Activated CD4-positive, alpha-beta T cell treated with anti-CD3 and anti-CD28 coated beads, Interleukin-2, amount 50 U/mL, for 4 hours (primary cell): ENCODE measurements around the gene FFAR3.

ENCODE experiments used
- DNase-seq, 2 experiments: peaks; one replicate each; pipeline ENCODE4 v3.0.0-alpha.2; 2020

The FFAR3 gene, protein sequence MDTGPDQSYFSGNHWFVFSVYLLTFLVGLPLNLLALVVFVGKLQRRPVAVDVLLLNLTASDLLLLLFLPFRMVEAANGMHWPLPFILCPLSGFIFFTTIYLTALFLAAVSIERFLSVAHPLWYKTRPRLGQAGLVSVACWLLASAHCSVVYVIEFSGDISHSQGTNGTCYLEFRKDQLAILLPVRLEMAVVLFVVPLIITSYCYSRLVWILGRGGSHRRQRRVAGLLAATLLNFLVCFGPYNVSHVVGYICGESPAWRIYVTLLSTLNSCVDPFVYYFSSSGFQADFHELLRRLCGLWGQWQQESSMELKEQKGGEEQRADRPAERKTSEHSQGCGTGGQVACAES

DNA sequence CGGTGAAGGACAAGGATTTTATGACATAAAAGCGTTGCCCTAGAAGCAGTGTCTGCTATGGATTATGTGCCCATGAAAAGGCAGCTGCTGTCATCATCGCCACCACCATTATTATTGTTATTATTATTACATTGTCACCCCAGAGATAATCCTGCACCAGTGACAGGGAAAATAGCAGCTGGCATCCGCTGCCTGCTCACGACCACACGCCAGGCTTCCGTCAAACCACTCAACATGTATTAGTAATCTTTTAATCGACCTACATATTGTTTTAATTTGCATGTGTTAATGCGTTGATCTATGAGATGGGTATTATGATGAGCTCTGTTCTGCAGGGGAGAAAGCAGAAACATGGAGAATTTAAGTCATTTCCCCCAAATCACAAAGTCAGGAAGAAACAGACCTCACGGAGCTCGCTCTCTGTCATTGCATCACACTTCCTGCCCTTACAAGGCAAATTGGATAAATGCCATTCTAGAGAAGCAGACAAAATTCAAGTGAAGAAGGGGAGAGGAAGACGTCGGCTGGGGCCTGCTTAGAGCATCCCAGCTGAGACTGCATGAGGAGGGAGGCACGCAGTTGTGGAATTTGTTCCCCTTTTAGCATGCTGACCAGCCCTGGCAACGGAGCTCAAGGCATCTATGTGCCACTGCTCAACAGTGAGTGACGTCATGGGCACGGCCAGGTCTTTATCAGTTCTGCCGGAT is at the start of gene FFAR3:
FFAR3 (plus strand) TSS at position 594 of the 707 bp plus-strand sequence. CDS start 431 bp downstream, outside the sequence.
- DNase-seq: no peak

DNA sequence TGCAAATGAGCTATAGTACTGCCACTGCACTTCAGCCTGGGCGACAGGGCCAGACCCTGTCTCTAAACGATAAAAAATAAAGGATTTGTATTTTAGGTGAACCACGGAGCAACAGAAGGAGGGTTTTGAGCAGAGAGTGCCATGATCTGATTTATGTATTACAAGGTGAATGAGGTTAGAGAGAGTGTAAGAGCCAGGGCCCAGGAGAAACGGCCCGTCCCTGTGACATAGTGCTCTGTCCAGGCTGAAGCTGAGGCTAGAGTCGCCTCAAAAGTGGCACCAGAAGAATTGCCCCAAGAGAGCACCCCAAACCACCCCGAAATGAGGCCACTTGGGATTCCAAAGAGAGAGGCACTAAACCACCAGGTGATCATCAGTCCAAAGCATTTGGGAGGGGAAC is 49.4 kb upstream of the FFAR3 start:
- no peak for DNase-seq

DNA sequence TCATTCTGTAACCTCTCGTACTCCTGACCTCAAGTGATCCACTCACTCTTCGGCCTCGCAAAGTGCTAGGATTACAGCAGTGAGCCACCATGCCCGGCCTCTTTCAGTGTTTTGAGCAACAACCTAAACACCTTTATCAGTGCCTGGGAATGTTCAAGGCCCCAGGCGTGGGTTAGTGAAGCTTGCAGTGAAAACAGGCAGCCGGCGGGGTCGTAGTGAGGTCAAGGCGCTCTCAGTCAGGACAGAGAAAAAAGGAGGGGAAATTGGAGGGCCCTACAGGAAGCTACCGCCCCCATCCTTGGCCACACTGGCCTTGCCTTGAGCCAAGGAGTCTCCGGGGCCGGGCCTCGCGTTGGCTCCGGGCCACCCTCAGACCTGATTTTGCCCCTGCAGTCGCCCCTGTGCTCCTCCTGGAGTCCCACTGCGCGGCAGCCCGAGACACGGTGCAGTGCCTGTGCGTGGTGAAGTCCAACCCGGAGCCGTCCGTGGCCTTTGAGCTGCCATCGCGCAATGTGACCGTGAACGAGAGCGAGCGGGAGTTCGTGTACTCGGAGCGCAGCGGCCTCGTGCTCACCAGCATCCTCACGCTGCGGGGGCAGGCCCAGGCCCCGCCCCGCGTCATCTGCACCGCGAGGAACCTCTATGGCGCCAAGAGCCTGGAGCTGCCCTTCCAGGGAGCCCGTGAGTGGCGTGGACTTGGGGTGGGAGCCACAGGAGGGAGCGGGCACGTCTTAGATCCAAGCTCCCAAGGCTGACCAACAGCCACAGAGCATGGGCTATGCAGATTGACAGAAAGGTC is 48.6 kb upstream of the FFAR3 start:
- no peak for DNase-seq

DNA sequence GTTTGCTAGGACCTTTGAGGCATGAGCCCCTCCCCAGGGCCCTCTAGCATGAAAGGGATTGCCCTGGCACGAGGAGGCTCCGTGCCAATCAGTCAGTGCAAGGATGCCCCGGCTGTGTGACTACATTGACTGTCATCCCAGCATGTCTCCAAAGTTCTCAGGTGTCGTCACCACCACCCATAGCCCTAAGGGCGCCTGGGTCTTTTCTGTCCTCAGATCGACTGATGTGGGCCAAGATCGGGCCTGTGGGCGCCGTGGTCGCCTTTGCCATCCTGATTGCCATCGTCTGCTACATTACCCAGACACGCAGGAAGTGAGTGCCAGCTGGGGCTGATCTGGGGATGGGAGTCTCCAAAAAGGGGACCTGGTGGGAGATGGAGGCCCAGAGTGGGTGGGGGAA is 47.9 kb upstream of the FFAR3 start:
- DNase-seq: no peak

DNA sequence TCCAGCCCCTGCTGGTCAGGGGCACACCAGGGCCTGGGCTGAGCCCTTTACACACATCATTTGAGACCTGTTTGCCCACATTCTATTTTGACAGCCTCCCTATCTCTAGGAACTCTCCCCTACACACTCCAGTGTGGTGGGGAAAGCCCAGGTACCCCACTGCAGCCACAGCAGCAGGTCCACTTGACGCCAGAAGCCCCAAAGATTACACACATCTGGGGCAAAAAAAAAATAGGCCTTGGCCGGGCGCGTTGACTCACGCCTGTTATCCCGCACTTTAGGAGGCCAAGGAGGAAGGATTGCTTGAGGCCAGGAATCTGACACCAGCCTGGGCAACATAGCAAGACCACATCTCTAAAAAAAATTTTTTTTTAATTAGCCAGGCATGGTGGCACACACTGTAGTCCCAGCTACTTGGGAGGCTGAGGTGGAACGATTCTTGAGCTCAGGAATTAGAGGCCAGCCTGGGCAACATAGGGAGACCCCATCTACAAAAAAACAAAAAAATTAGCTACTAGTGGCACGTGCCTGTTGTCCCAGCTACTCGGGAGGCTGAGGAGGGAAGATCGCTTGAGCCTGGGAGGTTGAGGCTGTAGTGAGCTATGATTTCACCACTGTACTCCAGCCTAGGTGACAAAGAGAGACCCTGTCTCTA is 47.3 kb upstream of the FFAR3 start:
- DNase-seq: no peak

DNA sequence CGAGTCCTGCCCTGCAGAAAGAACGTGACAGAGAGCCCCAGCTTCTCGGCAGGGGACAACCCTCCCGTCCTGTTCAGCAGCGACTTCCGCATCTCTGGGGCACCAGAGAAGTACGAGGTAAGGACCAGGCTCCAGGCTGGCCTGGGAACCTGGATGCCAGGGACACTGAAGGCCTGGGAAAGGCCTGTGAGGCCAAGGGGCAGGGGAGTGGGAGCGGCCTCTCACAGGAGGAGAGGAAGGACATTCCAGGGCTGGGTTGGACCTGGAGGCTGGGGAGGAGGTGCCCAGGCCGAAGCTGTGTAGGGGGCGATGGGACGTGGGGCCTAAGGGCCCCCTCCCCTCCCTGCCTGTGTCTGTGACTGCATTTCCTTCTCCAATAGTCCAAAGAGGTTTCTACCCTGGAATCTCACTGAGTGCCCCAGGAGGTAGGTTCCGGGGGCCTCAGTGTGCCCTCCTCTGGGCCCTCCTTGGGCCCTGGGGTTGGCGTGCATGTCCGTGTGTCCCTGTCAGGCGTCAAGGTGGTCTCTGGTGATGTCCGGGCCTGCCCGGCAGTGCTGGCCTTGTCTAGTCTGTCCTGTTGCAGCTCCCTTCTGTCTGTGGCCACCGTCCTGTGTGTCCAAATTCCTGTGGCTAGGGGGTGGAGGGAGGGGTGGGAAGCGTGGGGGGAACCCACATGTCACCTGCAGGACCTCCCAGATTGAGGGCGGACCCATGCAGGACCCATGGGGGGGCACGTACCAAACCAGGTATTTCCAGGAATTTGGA is 46.2 kb upstream of the FFAR3 start:
- DNase-seq: no peak

DNA sequence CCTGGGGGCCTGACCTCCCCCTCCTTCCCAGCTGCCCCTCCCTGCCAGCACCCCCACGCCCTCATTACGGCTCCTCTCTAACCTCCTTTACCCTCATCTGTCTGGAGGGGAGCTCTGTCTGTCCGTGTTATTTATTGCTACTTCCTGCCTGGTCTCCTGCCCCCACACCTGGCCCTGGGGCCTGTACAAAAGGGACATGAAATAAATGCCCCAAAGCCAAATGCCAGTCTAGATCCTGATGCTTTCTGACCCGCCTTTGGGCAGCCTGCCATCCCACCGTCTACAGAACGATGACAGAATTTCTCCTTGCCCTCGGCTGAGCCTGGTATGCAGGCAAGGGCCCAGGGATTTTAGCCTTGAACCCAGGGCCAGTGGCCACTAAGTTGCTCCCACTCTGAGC is 44.7 kb upstream of the FFAR3 start:
- no peak for DNase-seq

DNA sequence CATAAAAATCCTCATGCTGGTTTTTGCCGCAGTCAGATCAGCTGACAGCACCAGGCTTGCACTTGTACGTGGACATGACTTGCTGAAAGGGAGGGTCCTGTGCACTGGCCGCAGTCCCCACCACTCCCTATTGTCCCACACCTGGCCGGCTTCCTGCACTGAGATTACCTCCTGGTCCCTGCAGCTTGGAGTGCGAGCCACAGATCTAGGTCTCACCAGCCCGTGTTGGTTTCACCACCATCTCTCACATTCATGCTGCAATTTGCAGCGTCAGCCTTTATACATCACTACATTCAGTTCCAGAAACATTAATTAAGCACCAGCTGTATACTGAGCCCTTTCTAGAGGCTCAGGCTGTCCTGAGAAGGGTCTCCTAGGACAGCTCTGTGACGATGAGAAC is 44.2 kb upstream of the FFAR3 start:
- DNase-seq: no peak

DNA sequence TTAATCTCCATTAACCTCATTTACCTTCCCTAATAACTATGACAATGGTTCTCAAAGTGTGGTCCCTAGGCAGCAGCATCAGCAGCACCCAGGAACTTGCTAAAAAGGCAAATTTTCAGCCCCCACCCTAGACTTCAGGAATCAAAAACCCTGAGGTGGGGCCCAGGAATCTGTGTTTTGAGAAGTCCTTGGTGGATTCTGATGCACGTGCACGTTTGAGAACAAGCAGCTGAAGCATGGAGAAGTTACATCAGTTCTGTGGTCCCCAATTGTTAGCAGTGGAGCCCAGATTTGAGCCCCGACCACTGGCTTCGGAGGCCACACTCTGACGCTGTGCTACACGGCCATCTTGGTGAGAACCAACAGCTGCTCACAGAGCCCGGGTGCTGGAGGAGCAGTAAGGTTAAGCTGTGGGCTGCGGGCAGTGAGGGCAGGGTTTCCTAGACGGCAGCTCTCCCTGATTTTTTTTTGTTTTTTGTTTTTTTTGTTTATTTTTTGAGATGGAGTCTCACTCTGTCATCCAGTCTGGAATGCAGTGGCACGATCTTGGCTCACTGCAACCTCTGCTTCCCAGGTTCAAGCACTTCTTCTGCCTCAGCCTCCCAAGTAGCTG is 43.3 kb upstream of the FFAR3 start:
- DNase-seq: no peak

DNA sequence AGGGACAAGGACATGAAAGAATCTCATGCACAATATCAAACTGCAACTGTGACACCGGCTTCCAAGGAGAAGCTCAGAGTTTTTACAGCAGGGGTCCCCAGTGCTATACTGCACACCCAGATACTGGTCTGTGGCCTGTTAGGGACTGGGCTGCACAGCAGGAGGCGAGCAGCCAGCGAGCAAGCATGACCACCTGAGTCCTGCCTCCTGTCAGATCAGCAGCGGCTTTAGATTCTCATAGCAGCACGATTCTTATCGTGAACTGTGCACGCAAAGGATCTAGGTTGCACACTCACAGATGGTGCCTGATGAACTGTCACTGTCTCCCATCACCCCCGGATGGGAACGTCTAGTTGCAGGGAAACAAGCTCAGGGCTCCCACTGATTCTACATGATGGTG is 42.4 kb upstream of the FFAR3 start:
- DNase-seq: no peak

DNA sequence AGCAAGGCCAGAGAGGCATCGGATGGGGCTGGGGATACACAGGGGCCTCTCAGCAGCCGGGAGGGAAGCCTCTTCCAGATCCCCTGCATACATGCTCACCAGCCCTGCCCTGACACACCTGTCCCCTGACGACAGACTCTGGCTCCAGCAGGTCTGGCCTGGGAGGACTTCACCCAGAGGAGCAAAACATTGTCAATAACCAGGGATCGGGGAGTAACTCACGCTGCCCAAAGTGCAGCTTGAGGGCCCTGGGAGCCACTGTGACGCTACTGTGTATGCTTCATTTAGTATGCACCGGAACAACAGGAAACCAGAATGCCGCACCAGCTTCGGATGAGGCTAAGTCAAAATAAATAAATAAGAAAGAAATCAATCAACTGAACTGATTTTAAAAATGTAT is 41.7 kb upstream of the FFAR3 start:
- DNase-seq: no peak

DNA sequence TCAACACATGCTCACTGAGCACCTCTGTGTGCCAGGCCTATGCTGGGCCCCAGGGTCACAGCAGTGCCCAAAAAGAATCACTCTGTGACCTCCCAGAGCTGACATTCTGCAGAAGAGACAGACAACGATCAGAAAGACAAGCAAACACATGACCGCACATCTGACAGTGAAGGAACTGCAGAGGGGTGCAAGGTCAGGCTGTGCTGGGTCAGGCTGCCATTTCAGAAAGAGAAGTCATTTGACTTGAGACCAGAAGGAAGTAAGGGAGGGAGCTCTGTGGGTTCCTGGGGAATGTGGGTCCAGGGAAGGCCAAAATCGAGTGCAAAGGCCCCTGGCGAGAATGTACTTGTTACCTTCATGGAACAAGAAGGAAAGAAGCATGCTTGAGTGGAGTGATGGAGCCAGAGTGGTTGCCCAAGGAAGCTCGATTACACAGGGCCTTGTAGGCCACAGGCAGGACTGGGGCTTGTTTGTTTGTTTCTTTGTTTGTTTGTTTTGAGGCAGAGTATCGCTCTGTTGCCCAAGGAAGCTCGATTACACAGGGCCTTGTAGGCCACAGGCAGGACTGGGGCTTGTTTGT is 40.7 kb upstream of the FFAR3 start:
- DNase-seq: no peak

DNA sequence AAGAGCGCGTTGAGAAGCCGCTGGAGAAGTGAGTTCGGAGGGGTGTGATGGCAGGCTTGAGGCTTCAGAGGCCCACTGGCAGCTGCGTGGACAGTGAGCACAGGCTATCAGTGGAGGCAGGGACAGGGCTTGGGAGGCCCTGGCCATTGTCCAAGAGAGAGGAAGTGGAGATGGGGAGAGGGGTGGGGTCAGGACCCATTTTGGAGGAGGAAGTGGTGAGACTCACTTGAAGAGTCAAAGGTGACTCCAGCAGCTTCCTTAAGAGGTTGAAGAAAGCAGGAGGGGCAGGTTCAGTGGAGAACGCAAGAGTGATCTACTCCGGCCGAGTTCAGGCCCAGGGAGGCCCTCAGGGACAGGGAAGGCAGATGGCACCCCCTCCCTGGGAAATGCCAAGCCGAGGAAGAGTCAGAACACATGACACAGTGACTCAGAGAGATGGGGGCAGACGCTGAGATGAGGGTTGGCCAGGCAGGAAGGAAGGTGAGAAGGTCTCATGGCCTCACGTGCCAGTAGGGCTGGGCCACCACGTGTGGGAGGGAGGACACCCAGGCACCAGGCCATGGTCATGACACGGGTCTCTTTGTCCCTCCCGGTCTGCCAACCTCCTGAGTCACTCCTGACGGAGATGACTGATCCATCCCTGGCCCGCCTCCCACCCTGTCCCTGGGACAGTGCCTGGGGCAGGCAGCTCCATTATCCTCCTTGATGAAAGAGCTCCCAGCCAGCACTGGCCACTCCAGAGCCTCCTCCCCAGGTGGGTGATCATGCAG is 39.4 kb upstream of the FFAR3 start:
- no peak for DNase-seq

DNA sequence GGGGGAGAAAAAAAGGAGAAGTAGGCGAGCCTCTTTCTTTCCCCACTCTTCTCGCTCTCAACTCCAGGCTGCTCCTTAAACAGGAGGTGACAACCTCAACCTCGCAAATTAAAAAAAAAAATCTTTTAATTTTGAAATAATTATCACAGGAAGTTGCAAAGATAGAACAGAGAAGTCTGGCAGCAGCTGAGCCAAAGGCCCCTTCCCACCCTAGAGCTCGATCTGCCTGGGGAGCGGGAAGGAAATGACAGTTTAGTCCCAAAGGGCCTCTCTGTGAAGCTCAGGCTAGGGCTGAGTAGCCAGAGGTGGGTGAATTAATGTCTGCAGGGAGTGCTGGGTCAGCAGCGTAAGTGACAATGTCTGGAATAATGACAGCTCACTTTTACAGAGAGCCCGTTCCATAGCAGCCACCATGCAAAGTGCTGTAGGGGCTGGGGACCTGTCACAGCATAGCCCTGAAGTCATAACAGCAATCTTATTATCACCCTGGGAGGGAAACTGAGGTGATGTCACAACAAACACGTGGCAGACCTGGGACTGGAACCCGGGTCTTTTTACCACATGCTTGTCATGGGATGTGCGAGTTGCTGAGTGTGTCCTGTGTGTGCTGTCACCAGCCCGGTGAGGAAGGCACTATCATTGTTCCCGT is 38.1 kb upstream of the FFAR3 start:
- no peak for DNase-seq

DNA sequence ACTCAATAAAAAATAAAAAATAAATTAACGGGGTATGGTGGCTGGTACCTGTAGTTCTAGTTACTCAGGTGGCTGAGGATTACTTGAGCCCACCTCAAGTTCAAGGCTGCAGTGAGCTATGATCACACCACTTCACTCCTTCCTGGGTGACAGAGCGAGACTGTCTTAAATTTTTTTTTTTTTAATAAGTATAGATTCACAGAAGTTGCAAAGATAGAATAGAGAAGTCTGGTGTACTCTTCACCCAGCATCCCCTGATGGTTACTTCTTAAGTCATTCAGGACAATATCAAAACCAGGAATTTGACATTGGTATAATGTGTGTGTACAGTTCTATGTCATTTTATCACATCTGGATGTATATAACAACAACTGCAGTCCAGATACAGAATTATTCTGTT is 37.0 kb upstream of the FFAR3 start:
- no peak for DNase-seq

DNA sequence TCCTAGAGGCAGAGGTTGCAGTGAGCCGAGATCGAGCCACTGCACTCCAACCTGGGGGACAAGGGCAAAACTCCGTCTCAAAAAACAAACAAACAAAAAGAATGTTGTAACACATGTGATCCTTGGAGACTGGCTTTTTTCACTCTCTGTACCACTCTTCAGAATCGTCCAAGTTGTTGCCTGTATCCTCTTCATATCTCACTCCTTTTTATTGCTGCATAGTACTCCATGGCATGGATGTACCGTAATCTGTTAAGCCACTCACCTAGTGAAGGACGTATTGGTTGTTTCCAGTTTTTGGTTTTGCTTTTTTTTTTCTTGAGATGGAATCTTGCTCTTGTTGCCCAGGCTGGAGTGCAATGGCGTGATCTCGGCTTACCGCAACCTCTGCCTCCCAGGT is 36.2 kb upstream of the FFAR3 start:
- no peak for DNase-seq

DNA sequence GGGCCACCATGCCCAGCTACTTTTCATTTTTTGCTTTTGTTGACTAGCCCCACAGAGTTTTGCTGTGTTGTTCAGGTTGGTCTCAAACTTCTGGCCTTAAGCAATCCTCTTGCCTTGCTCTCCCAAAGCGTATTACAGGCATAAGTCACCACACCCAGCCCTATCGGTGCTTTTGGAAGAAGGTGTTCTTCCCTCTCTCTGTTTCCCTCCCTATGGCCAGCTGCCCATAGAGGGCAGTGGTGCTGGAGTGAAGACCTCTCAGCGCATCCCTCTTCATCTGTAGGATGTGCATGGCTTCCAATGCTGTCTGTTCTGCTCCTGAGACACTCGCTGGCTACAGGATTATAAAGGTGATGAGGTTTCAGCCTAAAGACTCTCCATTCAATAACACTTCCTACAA is 30.6 kb upstream of the FFAR3 start:
- no peak for DNase-seq

DNA sequence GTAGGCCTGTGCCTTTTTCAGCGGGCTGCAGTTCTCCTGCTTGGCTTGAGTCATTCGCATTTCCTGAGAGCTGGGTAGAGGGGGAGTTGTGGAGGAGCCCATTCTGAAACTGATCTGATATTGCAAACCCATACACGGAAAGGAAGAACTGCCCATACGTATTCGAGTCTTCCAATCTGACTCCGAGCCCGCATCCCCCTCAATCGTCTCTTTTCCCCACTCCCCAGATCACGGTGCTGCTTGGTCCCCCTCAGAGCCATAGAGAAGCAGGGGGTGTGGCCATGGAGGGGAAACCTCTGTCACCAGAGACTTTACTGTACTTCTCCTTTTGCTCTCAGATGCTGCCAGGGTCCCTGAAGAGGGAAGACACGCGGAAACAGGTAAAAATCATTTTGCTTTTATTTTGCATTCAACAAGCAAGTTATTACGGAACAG is 29.4 kb upstream of the FFAR3 start, which contains the start of gene CD22:
CD22 (plus strand) TSS at position 337 of the 435 bp plus-strand sequence. CDS start 2,854 bp downstream, outside the sequence.
- no peak for DNase-seq

DNA sequence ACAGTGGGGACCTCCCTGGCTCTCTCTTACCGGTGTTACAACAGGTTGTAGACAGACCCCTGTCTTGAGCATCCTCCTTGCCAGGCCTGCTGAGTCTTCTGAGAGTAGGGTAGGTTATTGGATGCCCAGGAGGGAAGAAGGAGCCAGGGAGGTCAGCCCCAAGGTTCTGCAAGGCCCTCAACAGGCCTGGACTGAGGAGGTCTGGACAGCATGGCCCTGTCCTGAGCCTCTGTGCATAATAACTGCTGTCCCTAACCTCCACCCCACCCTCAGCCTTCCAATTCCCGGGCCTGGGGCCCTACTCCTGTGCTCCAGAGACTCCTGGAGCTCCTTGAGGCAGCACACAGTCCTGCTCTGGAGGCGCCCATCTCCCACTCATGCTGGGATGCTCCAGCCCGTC is 28.9 kb upstream of the FFAR3 start:
- no peak for DNase-seq

DNA sequence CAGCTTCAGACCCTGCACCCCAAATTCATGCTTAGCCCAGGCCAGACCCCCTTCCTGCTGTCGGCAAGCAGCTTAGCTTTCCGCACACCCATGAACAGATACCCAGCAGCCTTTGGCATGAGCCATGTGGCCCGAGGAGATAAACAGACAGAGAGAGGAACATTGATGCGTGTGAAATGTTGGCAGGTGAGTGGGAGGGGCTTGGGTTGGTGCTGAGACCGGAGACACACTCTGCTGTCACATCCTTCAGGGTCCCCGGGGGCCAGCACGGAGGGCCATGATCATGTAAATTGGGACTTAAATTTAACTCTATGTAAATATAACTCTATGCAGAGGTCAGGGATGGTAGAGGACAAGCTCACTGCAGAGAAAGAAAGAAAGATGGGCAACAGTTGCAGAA is 27.8 kb upstream of the FFAR3 start:
- DNase-seq: no peak
